ENCODE data around the gene PRR14L. TPM values are rescaled to one million over a fixed set of nuclear protein-coding genes. Genes with fewer than 3 reads are reported as not detected.
"Not testable (repeated sequence)": the region's sequence is repeated elsewhere in the genome, so short reads cannot be mapped to it uniquely, and the experiment has no call there.

PRR14L gene
- total RNA-seq, 1 donor from 2014 or later: 74.9 TPM

- Mint-ChIP-seq H3K4me1 (no peaks in the 10 kb centered on the region), H3K27me3 (ENCODE audit: low read depth) (no peaks in the 10 kb centered on the region), H3K4me3 (no peak overlapping the region), H3K9me3 (no peaks in the 10 kb centered on the region), H3K36me3 (ENCODE audit: low read depth) (peaks cover 10% of the 10 kb centered on the region), H3K27ac (ENCODE audit: unreplicated experiment) (no peak overlapping the region)
- TF ChIP-seq CTCF (conservative IDR thresholded peaks at IDR 0.05): no peak
- no peak for DNase-seq (ENCODE audit: low read depth, low spot score)
Measured at GRCh38 chr22:31768422-31769059, 18.6 kb upstream of the PRR14L start.

- Mint-ChIP-seq H3K9me3 (no peaks in the 10 kb centered on the region), H3K36me3 (ENCODE audit: low read depth) (peaks cover 14% of the 10 kb centered on the region), H3K27me3 (ENCODE audit: low read depth) (no peaks in the 10 kb centered on the region), H3K4me1 (no peaks in the 10 kb centered on the region), H3K4me3 (no peak overlapping the region), H3K27ac (ENCODE audit: unreplicated experiment) (no peak overlapping the region)
- TF ChIP-seq CTCF (conservative IDR thresholded peaks at IDR 0.05): no peak
- DNase-seq (ENCODE audit: low read depth, low spot score): no peak
Measured at GRCh38 chr22:31764785-31765184, 14.9 kb upstream of the PRR14L start.

GRCh38 chr22:31758860-31759259 lies 8.9 kb upstream of the PRR14L start:
- not testable (repeated sequence) for H3K4me3 Mint-ChIP-seq; H3K27me3 Mint-ChIP-seq (ENCODE audit: low read depth); H3K36me3 Mint-ChIP-seq (ENCODE audit: low read depth); DNase-seq (ENCODE audit: low read depth, low spot score); H3K27ac Mint-ChIP-seq (ENCODE audit: unreplicated experiment); H3K9me3 Mint-ChIP-seq
- H3K4me1 Mint-ChIP-seq: peaks cover 13% of the 10 kb centered on the region

GRCh38 chr22:31757265-31757664 lies 7.3 kb upstream of the PRR14L start:
- H3K4me3 Mint-ChIP-seq: no peak overlapping the region
- no peaks in the 10 kb centered on the region for H3K9me3 Mint-ChIP-seq
- H3K27me3 Mint-ChIP-seq (ENCODE audit: low read depth): no peaks in the 10 kb centered on the region
- peaks cover 28% of the 10 kb centered on the region for H3K4me1 Mint-ChIP-seq
- no peak overlapping the region for H3K27ac Mint-ChIP-seq (ENCODE audit: unreplicated experiment)
- TF ChIP-seq CTCF (conservative IDR thresholded peaks at IDR 0.05): no peak
- H3K36me3 Mint-ChIP-seq (ENCODE audit: low read depth): peaks cover 4% of the 10 kb centered on the region
- DNase-seq (ENCODE audit: low read depth, low spot score): no peak

GRCh38 chr22:31754813-31755212 lies 4.9 kb upstream of the PRR14L start:
- DNase-seq (ENCODE audit: low read depth, low spot score): no peak
- no peaks in the 10 kb centered on the region for H3K36me3 Mint-ChIP-seq (ENCODE audit: low read depth)
- H3K27me3 Mint-ChIP-seq (ENCODE audit: low read depth): no peaks in the 10 kb centered on the region
- H3K27ac Mint-ChIP-seq (ENCODE audit: unreplicated experiment): peak overlapping the region; percentile 83
- peaks cover 41% of the 10 kb centered on the region for H3K4me1 Mint-ChIP-seq
- TF ChIP-seq CTCF (conservative IDR thresholded peaks at IDR 0.05): no peak
- no peaks in the 10 kb centered on the region for H3K9me3 Mint-ChIP-seq
- peak overlapping the region; percentile 95 for H3K4me3 Mint-ChIP-seq

- H3K27ac Mint-ChIP-seq (ENCODE audit: unreplicated experiment): peak within 1 kb of the TSS; percentile 100
- no peak for TF ChIP-seq CTCF (conservative IDR thresholded peaks at IDR 0.05)
- H3K4me3 Mint-ChIP-seq: peak within 1 kb of the TSS; percentile 95
- peak; percentile 91 for DNase-seq (ENCODE audit: low read depth, low spot score)
- no peaks in the 10 kb centered on the region for H3K9me3 Mint-ChIP-seq
- H3K36me3 Mint-ChIP-seq (ENCODE audit: low read depth): no peaks in the 10 kb centered on the region
- no peaks in the 10 kb centered on the region for H3K27me3 Mint-ChIP-seq (ENCODE audit: low read depth)
- H3K4me1 Mint-ChIP-seq: peaks cover 47% of the 10 kb centered on the region
Measured at GRCh38 chr22:31753634-31754501, 3.9 kb upstream of the PRR14L start, which contains the start of gene DEPDC5. DEPDC5 (plus strand) TSS chr22:31754019; CDS start chr22:31754922, 903 bp downstream.

Measured in neural crest cell (in vitro differentiated cells).